ENCODE measurements around the gene MGMT. TPM values are rescaled to one million over a fixed set of nuclear protein-coding genes. Genes with fewer than 3 reads are reported as not detected.

Gene MGMT
- total and polyA plus RNA-seq, 7 experiments from 2014 or later: 17.6 to 37.1 (median 22.0) TPM

GRCh38 chr10:129768437-129769355 lies 301.7 kb downstream of the MGMT start:
- CTCF ChIA-PET: no interaction called here
- peaks cover 0 to 39% (median 4%) of the 10 kb centered on the region in 11 donors for H3K9me3 Mint-ChIP-seq
- POLR2A ChIA-PET: no interaction called here
- H3K36me3 Mint-ChIP-seq: peaks cover 0 to 71% (median 38%) of the 10 kb centered on the region in 5 donors
- no peak overlapping the region for H3K4me3 Mint-ChIP-seq
- Histone ChIP-seq H3K27me3 (ENCODE audit: control insufficient read depth in 2 of 2, insufficient read depth in 2 of 2, low read length in 2 of 2) (no peaks in the 10 kb centered on the region), H3K27ac (ENCODE audit: low read depth, low read length) (no peak overlapping the region), H3K4me3 (ENCODE audit: low read length) (no peak overlapping the region), H3K36me3 (ENCODE audit: control insufficient read depth in 2 of 3, insufficient read depth in 3 of 3, low read length in 3 of 3) (peaks cover 0 to 30% (median 4%) of the 10 kb centered on the region in 3 experiments), H3K9me3 (ENCODE audit: control insufficient read depth in 2 of 3, low read length in 3 of 3) (peaks cover 0 to 9% (median 0%) of the 10 kb centered on the region in 3 experiments), H3K4me1 (ENCODE audit: control insufficient read depth in 2 of 2, insufficient read depth in 2 of 2, low read length in 2 of 2) (no peaks in the 10 kb centered on the region)
- intact Hi-C loops (cut with micrococcal nuclease): no loop called here
- H3K4me1 Mint-ChIP-seq: peaks cover 0 to 2% (median 0%) of the 10 kb centered on the region in 7 donors
- no peak for DNase-seq
- no peak overlapping the region for H3K27ac Mint-ChIP-seq
- no peaks in the 10 kb centered on the region for H3K27me3 Mint-ChIP-seq
- no peak for ATAC-seq

- peaks cover 0 to 64% (median 36%) of the 10 kb centered on the region in 5 donors for H3K36me3 Mint-ChIP-seq
- POLR2A ChIA-PET: no interaction called here
Measured at GRCh38 chr10:129769381-129770116, 302.5 kb downstream of the MGMT start.

GRCh38 chr10:129770286-129770685 lies 303.2 kb downstream of the MGMT start:
- peaks cover 0 to 2% (median 0%) of the 10 kb centered on the region in 7 donors for H3K4me1 Mint-ChIP-seq
- Histone ChIP-seq H3K27ac (ENCODE audit: low read depth, low read length) (no peak overlapping the region), H3K4me1 (ENCODE audit: control insufficient read depth in 2 of 2, insufficient read depth in 2 of 2, low read length in 2 of 2) (no peaks in the 10 kb centered on the region), H3K9me3 (ENCODE audit: control insufficient read depth in 2 of 3, low read length in 3 of 3) (peaks cover 0 to 9% (median 0%) of the 10 kb centered on the region in 3 experiments), H3K36me3 (ENCODE audit: control insufficient read depth in 2 of 3, insufficient read depth in 3 of 3, low read length in 3 of 3) (peaks cover 0 to 30% (median 4%) of the 10 kb centered on the region in 3 experiments), H3K27me3 (ENCODE audit: control insufficient read depth in 2 of 2, insufficient read depth in 2 of 2, low read length in 2 of 2) (no peaks in the 10 kb centered on the region), H3K4me3 (ENCODE audit: low read length) (no peak overlapping the region)
- DNase-seq: no peak
- no peak overlapping the region for H3K27ac Mint-ChIP-seq
- CTCF ChIA-PET: no interaction called here
- POLR2A ChIA-PET: no interaction called here
- intact Hi-C loops (cut with micrococcal nuclease): no loop called here
- no peak for ATAC-seq
- H3K27me3 Mint-ChIP-seq: no peaks in the 10 kb centered on the region
- no peak overlapping the region for H3K4me3 Mint-ChIP-seq
- H3K9me3 Mint-ChIP-seq: peaks cover 0 to 39% (median 4%) of the 10 kb centered on the region in 11 donors
- H3K36me3 Mint-ChIP-seq: peaks cover 0 to 64% (median 36%) of the 10 kb centered on the region in 5 donors

More at GRCh38 chr10:129769381-129770116, 302.5 kb downstream of the MGMT start:
- CTCF ChIA-PET: interaction anchor here (0.6 kb wide), 1 partner anchor 48 kb away, joined by 3 read pairs; no protein-coding TSS in a partner anchor
- Mint-ChIP-seq H3K27ac (no peak overlapping the region), H3K27me3 (no peaks in the 10 kb centered on the region), H3K4me3 (no peak overlapping the region), H3K9me3 (peaks cover 0 to 39% (median 4%) of the 10 kb centered on the region in 11 donors), H3K4me1 (peaks cover 0 to 2% (median 0%) of the 10 kb centered on the region in 7 donors)
- intact Hi-C loops (cut with micrococcal nuclease): no loop called here
- H3K9me3 ChIP-seq (ENCODE audit: control insufficient read depth in 2 of 3, low read length in 3 of 3): peaks cover 0 to 9% (median 0%) of the 10 kb centered on the region in 3 experiments
- peaks cover 0 to 30% (median 4%) of the 10 kb centered on the region in 3 experiments for H3K36me3 ChIP-seq (ENCODE audit: control insufficient read depth in 2 of 3, insufficient read depth in 3 of 3, low read length in 3 of 3)
- H3K4me3 ChIP-seq (ENCODE audit: low read length): no peak overlapping the region
- no peak overlapping the region for H3K27ac ChIP-seq (ENCODE audit: low read depth, low read length)
- ATAC-seq (no peak), DNase-seq (no peak)
- no peaks in the 10 kb centered on the region for H3K27me3 ChIP-seq (ENCODE audit: control insufficient read depth in 2 of 2, insufficient read depth in 2 of 2, low read length in 2 of 2)
- no peaks in the 10 kb centered on the region for H3K4me1 ChIP-seq (ENCODE audit: control insufficient read depth in 2 of 2, insufficient read depth in 2 of 2, low read length in 2 of 2)

DNA sequence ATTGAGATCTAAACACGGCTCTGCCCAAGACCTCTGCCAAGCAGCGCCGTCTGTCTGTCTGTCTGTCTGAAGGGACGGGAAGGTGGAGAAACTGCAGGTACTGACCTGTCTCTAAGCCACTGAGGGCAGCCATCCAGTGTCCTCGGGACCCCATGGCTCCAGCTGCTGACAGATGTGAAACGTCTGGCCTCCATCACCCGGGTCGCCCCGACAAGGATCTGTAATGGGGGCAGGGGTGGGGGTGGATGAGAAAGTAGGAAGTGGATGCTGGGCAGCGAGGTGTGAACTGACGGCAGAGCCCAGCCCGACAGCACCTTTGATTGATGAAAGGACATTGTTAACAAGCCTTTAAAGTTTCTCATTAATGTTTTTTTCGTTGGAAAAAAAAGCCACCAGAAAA lies 304.0 kb downstream of the MGMT start:
- Histone ChIP-seq H3K36me3 (ENCODE audit: control insufficient read depth in 2 of 3, insufficient read depth in 3 of 3, low read length in 3 of 3) (peaks cover 0 to 30% (median 4%) of the 10 kb centered on the region in 3 experiments), H3K9me3 (ENCODE audit: control insufficient read depth in 2 of 3, low read length in 3 of 3) (peaks cover 0 to 9% (median 0%) of the 10 kb centered on the region in 3 experiments), H3K27me3 (ENCODE audit: control insufficient read depth in 2 of 2, insufficient read depth in 2 of 2, low read length in 2 of 2) (no peaks in the 10 kb centered on the region), H3K4me3 (ENCODE audit: low read length) (no peak overlapping the region), H3K27ac (ENCODE audit: low read depth, low read length) (no peak overlapping the region), H3K4me1 (ENCODE audit: control insufficient read depth in 2 of 2, insufficient read depth in 2 of 2, low read length in 2 of 2) (no peaks in the 10 kb centered on the region)
- Mint-ChIP-seq H3K36me3 (peaks cover 0 to 61% (median 35%) of the 10 kb centered on the region in 5 donors), H3K4me3 (no peak overlapping the region), H3K4me1 (peaks cover 0 to 2% (median 0%) of the 10 kb centered on the region in 7 donors), H3K9me3 (peaks cover 0 to 42% (median 4%) of the 10 kb centered on the region in 11 donors), H3K27me3 (no peaks in the 10 kb centered on the region), H3K27ac (no peak overlapping the region)
- CTCF ChIA-PET: no interaction called here
- intact Hi-C loops (cut with micrococcal nuclease): no loop called here
- no peak for DNase-seq
- ATAC-seq: no peak
- POLR2A ChIA-PET: no interaction called here

- Histone ChIP-seq H3K4me1 (ENCODE audit: control insufficient read depth in 2 of 2, insufficient read depth in 2 of 2, low read length in 2 of 2) (no peaks in the 10 kb centered on the region), H3K36me3 (ENCODE audit: control insufficient read depth in 2 of 3, insufficient read depth in 3 of 3, low read length in 3 of 3) (peaks cover 0 to 30% (median 4%) of the 10 kb centered on the region in 3 experiments), H3K27ac (ENCODE audit: low read depth, low read length) (no peak overlapping the region), H3K9me3 (ENCODE audit: control insufficient read depth in 2 of 3, low read length in 3 of 3) (peaks cover 0 to 9% (median 0%) of the 10 kb centered on the region in 3 experiments), H3K27me3 (ENCODE audit: control insufficient read depth in 2 of 2, insufficient read depth in 2 of 2, low read length in 2 of 2) (no peaks in the 10 kb centered on the region), H3K4me3 (ENCODE audit: low read length) (no peak overlapping the region)
- ChIA-PET CTCF (no interaction called here), POLR2A (no interaction called here)
- no peak for DNase-seq
- intact Hi-C loops (cut with micrococcal nuclease): no loop called here
- ATAC-seq: no peak
- peaks cover 0 to 56% (median 36%) of the 10 kb centered on the region in 5 donors for H3K36me3 Mint-ChIP-seq
- H3K27me3 Mint-ChIP-seq: no peaks in the 10 kb centered on the region
- H3K4me1 Mint-ChIP-seq: peaks cover 0 to 2% (median 0%) of the 10 kb centered on the region in 7 donors
- H3K4me3 Mint-ChIP-seq: no peak overlapping the region
- H3K27ac Mint-ChIP-seq: no peak overlapping the region
- peaks cover 0 to 44% (median 4%) of the 10 kb centered on the region in 11 donors for H3K9me3 Mint-ChIP-seq
Measured at GRCh38 chr10:129771576-129771975, 304.5 kb downstream of the MGMT start.

DNA sequence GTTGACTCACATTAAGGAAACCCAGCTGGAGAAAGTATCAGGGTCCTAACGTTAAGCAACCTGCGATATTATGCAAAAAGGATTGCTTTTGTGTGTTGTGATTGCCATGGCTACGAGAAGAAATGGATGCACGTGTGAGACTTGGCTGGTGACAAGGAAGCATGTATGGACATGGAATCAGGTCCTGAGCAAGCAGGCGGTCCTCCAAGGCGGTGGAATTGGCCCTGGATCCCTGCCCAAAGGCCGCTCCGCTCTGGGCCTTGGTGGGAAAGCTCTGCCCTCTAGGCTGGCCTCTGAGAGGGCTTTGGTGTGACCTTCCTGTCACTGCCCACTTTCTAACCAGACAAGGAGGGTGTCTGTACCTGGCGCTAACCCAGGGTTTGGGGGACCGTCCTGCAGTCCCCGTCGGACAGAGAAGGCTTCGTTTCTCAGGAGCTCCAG lies 305.0 kb downstream of the MGMT start:
- peaks cover 0 to 2% (median 0%) of the 10 kb centered on the region in 7 donors for H3K4me1 Mint-ChIP-seq
- Histone ChIP-seq H3K4me3 (ENCODE audit: low read length) (no peak overlapping the region), H3K4me1 (ENCODE audit: control insufficient read depth in 2 of 2, insufficient read depth in 2 of 2, low read length in 2 of 2) (no peaks in the 10 kb centered on the region), H3K36me3 (ENCODE audit: control insufficient read depth in 2 of 3, insufficient read depth in 3 of 3, low read length in 3 of 3) (peaks cover 0 to 26% (median 4%) of the 10 kb centered on the region in 3 experiments), H3K9me3 (ENCODE audit: control insufficient read depth in 2 of 3, low read length in 3 of 3) (peaks cover 0 to 9% (median 0%) of the 10 kb centered on the region in 3 experiments), H3K27me3 (ENCODE audit: control insufficient read depth in 2 of 2, insufficient read depth in 2 of 2, low read length in 2 of 2) (no peaks in the 10 kb centered on the region), H3K27ac (ENCODE audit: low read depth, low read length) (no peak overlapping the region)
- no peaks in the 10 kb centered on the region for H3K27me3 Mint-ChIP-seq
- DNase-seq: no peak
- peaks cover 0 to 47% (median 8%) of the 10 kb centered on the region in 11 donors for H3K9me3 Mint-ChIP-seq
- H3K36me3 Mint-ChIP-seq: peaks cover 0 to 51% (median 37%) of the 10 kb centered on the region in 5 donors
- ChIA-PET POLR2A (no interaction called here), CTCF (no interaction called here)
- H3K27ac Mint-ChIP-seq: no peak overlapping the region
- intact Hi-C loops (cut with micrococcal nuclease): no loop called here
- H3K4me3 Mint-ChIP-seq: no peak overlapping the region
- no peak for ATAC-seq
